HG02852 (cell line): ENCODE data around the gene SH3BGRL2.
"Not testable (repeated sequence)": the region's sequence is repeated elsewhere in the genome, so short reads cannot be mapped to it uniquely, and the experiment has no call there.

Experiments used
- ATAC-seq: cut with Tn5 transposase; IDR thresholded peaks from one replicate; pipeline ENCODE4 v1.9.1; 2021; ENCODE audit warnings: mild to moderate bottlenecking, moderate library complexity; ENCODE audit not compliant: unreplicated experiment

Gene SH3BGRL2

DNA sequence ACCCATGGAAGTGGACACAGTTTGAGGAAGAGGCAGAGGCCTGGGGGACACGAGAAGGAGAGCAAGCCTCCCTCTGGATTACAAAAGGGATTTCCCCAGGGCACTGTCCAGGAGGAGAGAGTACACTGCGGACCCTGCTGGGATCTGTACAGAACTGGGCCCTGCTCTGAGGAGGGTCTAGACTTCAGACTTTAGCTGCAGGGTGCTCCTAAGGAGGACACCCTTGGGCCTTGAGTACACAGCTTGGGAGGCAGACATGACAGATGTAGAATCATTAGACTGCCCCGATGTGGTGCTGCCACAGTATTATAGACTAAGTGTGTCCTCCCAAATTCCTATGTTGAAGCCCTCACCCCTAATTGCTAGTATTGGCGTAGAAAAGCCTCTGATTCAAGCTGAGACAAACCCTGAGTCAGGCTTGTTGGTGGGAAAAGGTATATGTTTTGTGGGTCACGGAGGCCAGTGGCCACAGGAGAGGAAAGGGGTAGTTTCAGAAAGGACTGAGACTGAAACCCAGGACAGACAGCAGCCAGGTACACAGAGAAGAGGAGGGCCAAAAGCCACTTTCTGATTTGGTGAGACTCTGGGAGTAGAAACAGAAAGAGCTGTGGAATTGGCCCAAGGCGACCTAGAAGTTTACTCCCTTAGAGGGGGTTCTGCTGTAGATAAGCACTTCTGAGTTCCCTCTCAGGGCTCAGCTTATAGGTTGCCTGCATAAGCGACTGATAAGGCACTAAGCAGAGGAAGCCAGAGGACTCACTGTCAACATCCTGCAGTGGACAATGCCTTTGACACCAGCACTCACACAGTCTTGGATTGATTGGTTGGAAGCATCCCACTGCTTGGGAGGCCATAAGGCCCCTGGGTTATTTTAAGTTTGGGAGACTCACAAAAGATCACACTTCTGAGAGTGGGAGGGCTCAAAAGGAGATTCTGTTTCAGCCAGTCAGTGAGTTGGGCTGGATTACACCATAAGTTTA, 16.5 kb upstream of the SH3BGRL2 start:
- peak; percentile 90 for ATAC-seq

DNA sequence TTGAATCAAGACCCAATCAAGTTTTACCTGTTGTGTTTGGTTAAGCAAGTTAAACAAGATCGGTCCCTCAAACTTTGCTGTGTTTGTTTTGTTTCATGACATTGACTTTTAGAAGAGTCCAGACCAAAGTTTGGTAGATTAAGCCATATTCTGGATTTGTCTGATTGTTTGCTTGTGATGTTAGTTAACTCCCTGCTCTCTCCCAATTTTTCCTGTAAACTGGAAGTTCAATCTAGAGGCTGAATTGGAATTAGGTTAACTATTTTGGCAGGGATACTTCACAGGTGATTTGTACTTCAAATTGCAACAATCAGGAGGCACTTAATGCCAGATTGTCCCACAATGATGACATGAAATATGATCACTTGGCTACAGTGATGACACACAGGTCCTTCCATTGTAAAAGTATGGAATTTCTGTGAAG, 13.6 kb upstream of the SH3BGRL2 start:
- no peak for ATAC-seq

GRCh38 chr6:79618425-79618824, 12.7 kb upstream of the SH3BGRL2 start:
- ATAC-seq = not testable (repeated sequence)

DNA sequence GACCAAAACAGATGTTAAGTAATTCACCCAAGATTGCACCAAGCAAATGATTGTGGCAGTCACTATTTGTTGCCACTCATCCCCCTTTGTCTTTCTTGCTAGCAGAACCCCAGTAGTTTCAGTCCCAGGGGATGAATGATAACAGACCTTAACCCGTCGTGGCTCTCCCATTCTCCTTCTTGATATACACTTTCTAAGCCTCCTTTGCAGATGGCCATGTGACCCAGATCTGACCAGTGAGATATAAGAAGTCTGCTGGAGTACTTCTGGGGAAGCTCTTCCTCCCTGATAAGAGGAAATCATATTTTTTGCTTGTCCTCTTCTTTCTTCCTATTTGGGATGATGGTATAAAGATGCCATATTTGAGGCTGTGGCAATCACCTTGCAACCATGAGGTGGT, 9.6 kb upstream of the SH3BGRL2 start:
- no peak for ATAC-seq

- no peak for ATAC-seq
Observed at GRCh38 chr6:79622364-79622763, 8.8 kb upstream of the SH3BGRL2 start.

GRCh38 chr6:79623106-79623505, 8.0 kb upstream of the SH3BGRL2 start:
- ATAC-seq = no peak

- ATAC-seq = no peak
Observed at GRCh38 chr6:79625746-79626145, 5.4 kb upstream of the SH3BGRL2 start.

DNA sequence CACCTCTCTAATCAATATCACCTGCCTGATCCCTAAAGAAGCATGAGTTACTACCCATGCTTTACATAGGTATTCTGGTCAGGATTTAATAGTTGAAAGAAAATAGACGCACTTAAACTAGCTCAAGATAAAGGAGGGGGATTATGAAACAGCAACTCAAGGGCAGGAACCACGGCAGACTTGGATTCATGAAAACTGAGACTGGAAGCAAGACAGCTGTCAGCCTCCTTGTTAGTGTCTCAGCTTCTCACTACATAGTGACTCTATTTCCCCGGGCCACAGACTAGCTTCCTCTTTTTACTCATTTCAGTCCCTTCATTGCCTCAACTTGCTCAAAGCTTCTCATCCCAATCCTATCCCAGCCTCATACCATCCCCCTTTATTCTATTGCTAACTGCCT, 4.3 kb upstream of the SH3BGRL2 start:
- ATAC-seq = no peak

DNA sequence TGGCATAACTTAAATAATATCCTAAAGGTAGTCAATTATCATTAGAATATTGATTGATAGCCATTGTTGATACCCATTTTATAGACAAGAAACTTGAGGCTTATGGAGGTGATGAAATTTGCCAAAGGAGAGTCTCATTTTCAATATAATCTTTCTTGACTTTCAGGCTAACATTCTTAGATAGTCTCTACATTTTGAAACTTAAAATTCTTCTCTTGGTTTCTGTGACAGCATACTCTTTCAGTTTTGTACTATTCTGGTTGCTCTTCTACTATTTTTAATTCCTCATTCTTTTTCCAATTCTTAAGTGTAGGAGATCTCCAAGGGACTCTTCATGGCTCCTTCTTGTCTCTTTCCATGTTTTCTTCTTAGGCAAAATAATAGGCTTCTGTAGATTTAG, 3.7 kb upstream of the SH3BGRL2 start:
- ATAC-seq = peak; percentile 36

GRCh38 chr6:79628466-79629288, 2.5 kb upstream of the SH3BGRL2 start:
- ATAC-seq = no peak

DNA sequence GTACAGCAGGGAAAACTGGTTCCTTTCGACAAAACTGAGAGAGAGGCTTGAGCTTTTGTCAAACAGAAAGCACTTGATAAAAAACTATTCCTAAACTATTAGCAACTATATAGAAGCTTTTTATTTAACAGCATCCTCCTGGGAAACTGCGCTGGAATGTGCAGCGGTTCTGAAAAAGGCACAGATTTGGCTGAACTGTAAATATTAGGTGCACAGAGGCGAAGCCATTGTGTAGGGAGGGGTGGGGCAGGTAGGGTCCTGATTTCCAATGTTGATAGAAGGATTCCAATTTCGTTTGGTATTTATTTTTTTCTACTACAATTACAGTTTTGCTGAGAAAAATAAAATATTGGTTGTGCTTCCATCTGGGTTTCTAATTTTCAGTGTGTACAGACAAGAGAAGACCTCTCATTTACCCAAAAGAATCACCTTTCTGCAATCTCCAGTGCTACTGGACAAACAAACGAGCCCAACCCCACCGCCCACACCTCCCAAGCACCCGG, 698 bp upstream of the SH3BGRL2 start:
- ATAC-seq = peak; percentile 8

GRCh38 chr6:79631693-79632172, 604 bp downstream of the SH3BGRL2 start:
- ATAC-seq = no peak

GRCh38 chr6:79632580-79632979, 1.5 kb downstream of the SH3BGRL2 start:
- no peak for ATAC-seq

DNA sequence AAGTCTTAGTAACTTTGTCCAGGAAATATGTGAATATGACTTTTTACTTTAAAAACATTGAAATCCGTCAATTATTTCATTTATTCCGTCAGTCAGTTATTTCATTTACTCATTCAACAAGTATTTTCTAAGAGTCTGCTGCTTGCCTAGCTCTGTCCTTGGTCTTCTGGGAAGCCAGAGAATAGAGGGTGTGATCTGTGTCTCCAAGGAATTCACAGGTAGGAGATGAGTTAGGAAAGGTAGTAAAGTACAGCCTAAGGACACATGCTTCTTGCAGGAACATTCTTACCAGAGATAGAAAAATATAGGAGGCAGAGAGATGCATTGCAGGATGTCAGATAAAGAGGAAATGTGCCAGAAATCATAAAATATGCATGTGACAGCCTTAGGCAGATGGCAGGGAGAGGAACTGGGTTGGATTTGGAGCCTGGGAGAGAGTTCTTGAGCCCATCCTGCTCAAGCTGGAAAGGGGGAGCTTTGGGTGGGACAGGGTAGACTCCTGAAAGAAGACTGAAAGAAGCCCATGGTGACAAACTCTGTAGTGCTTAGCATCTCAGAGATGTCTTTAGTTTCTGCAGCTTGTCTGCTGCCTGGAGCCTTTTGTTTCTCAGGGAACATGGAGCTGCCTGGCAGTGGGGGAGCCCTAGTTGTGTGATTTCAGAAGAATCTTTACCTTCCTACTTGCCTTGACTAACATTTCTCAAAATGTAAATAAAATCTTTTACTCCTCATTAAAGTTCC, 3.5 kb downstream of the SH3BGRL2 start:
- no peak for ATAC-seq

- ATAC-seq = no peak
Observed at GRCh38 chr6:79635232-79635543, 4.1 kb downstream of the SH3BGRL2 start.

GRCh38 chr6:79636673-79637072, 5.5 kb downstream of the SH3BGRL2 start:
- ATAC-seq = no peak

DNA sequence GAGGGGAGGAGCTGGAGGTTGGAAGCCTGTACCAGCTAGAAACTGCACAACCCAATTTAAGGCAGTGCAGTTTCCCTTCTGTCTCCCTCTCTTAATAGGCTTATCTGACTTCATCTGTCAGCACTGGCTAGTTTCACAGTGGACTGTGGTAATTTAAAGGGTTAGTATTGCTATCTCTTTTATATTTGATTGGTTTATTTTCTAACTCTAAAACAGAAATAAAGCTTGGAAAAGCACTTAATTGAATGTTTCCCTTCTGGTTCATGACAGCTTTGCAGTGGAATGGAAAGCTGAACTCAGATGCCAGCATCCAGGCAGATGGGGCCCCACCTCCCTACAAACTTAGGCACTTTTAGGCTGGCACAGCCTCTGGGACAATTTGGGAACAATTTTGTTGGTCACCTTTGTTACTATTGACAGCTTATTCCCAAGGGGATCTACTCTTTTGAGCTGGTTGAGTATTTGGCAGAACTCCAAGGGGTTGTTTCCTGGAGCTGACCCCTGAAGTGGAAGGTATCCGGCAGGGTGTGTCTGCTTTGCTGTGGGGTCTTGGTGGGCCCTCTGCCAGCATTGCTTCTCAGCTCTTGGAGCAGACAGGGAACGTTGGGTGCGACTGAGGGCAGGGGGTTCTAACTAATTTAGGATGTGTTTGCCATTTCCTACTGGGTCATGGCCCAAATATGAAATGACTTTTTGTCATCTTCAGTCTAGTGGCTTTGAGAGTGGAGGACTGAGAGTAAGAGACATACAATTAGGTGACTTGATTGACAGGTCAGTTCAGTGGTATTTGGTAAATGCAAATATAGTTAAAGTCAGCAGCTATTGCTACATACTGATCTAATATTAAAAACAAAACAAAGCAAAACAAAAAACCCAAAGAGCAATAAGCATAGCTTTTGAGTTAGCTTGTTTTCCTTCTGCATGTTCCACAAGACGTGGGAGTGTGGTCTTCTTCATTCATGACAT, 9.3 kb downstream of the SH3BGRL2 start:
- ATAC-seq = no peak

DNA sequence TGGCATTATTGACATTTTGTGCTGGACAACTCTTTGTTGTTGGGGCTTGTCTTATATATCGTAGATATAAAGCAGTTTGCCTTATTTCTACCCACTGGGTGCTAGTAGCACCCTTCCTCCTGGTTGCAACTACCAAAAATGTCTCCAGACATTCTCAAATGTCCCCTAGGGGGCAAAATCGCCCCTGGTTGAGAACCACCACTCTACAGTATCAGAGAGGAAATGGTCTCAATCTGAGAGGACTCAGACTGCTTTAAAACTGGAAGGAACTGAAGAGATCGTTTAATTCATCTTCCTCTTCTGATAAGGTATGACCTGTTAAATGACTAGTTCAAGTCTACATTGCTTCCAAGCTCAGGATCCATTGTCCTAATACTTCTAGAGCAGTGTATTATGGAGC, 14.9 kb downstream of the SH3BGRL2 start:
- ATAC-seq = peak; percentile 51

DNA sequence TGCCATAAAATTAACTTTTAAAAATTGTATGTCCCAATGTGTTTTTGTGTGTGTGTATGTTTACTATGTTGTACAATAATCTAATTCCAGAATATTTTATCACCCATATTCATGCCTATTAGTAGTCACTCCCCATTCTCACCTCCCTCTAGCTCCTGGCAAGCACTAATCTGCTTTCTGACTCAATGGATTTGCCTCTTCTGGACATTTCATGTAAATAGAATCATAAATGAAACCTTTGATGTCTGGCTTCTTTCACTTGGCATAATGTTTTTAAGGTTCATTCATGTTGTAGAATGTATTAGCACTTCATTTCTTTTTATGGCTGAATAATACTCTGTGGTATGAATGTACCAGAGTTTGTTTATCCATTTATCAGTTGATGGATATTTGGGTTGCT, 15.4 kb downstream of the SH3BGRL2 start:
- ATAC-seq = no peak

DNA sequence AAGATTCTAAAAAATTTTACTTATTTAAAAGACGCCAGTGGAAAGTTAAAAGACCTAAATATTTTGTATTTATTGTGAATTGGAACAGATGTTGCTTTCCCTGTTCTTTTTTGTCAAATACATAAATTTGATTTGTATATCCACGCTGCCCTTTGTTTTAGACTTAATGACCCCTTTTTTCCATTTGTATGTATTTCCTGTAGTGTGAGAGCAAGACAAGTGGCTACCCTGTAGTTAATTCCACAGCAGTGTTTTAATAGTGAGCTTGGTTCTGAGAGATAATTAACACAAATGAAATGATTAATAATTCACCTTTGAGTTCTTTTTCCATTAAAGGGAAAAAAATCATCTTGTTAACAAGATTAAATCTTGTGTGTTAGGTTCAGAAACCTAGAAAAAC, 16.6 kb downstream of the SH3BGRL2 start:
- no peak for ATAC-seq
